ENCODE data around the gene KRT28. TPM values are rescaled to one million over a fixed set of nuclear protein-coding genes. Genes with fewer than 3 reads are reported as not detected.

KRT28 gene
- total RNA-seq, 4 donors from 2014 or later = not detected

- Histone ChIP-seq H3K27ac (peak overlapping the region in 1 of 4 donors; percentile 35), H3K36me3 (no peaks in the 10 kb centered on the region), H3K9me3 (no peaks in the 10 kb centered on the region), H3K4me1 (peaks cover 0 to 10% (median 0%) of the 10 kb centered on the region in 3 donors), H3K4me3 (no peak overlapping the region), H3K27me3 (peaks cover 0 to 31% (median 0%) of the 10 kb centered on the region in 4 donors)
- 18 to 28% methylated on average over 6 of the region's 6 CpGs for WGBS, 2 donors
- TF ChIP-seq, protein P1, sequence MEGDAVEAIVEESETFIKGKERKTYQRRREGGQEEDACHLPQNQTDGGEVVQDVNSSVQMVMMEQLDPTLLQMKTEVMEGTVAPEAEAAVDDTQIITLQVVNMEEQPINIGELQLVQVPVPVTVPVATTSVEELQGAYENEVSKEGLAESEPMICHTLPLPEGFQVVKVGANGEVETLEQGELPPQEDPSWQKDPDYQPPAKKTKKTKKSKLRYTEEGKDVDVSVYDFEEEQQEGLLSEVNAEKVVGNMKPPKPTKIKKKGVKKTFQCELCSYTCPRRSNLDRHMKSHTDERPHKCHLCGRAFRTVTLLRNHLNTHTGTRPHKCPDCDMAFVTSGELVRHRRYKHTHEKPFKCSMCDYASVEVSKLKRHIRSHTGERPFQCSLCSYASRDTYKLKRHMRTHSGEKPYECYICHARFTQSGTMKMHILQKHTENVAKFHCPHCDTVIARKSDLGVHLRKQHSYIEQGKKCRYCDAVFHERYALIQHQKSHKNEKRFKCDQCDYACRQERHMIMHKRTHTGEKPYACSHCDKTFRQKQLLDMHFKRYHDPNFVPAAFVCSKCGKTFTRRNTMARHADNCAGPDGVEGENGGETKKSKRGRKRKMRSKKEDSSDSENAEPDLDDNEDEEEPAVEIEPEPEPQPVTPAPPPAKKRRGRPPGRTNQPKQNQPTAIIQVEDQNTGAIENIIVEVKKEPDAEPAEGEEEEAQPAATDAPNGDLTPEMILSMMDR (IDR thresholded peaks at IDR 0.05) = peak; percentile 48 to 78 (median 68)
- TF ChIP-seq POLR2A (IDR thresholded peaks at IDR 0.05) = no peak
- no peak for DNase-seq
- intact Hi-C loops (cut with DNase I) = no loop called here
Observed at GRCh38 chr17:40791787-40792436, 7.8 kb downstream of the KRT28 start.

DNA sequence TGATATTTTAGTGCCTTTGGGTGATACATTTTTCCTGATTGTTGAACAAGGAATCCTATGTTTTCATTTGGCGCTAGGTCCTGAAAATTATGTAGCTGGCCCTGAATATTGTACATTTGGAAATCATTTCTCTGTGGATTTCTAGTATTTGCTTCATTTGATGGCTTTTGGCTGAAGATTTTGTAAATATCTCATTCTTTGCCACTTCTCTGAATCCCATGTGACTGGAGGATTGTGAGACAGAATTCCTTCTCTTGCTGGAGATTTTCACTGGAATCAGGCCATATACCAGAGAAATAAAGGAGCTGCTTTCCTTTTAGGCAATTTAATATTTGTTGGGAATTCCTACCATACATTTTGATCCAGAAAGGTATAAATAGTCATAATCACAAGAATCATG lies 8.6 kb downstream of the KRT28 start:
- no peak for TF ChIP-seq POLR2A (IDR thresholded peaks at IDR 0.05)
- TF ChIP-seq, protein P1 (IDR thresholded peaks at IDR 0.05) = no peak
- H3K27me3 ChIP-seq = peaks cover 0 to 23% (median 0%) of the 10 kb centered on the region in 4 donors
- no peak overlapping the region for H3K4me3 ChIP-seq
- intact Hi-C loops (cut with DNase I) = no loop called here
- WGBS, 2 donors = 75 to 82% methylated on average over 1 of the region's 1 CpG
- peak overlapping the region in 1 of 4 donors; percentile 35 for H3K27ac ChIP-seq
- no peak for DNase-seq
- no peaks in the 10 kb centered on the region for H3K9me3 ChIP-seq
- H3K36me3 ChIP-seq = no peaks in the 10 kb centered on the region
- H3K4me1 ChIP-seq = peaks cover 0 to 10% (median 0%) of the 10 kb centered on the region in 3 donors

- peaks cover 0 to 54% (median 0%) of the 10 kb centered on the region in 4 donors for H3K27me3 ChIP-seq
- no peaks in the 10 kb centered on the region for H3K36me3 ChIP-seq
- H3K4me3 ChIP-seq = no peak within 1 kb of the TSS
- intact Hi-C loops (cut with DNase I) = loop anchor here (10.0 kb wide), 1 partner anchor 158 kb away; no protein-coding TSS in a partner anchor
- no peak for DNase-seq
- no peak within 1 kb of the TSS for H3K27ac ChIP-seq
- TF ChIP-seq POLR2A (IDR thresholded peaks at IDR 0.05) = no peak
- TF ChIP-seq, protein P1 (IDR thresholded peaks at IDR 0.05) = no peak
- H3K4me1 ChIP-seq = peaks cover 0 to 7% (median 0%) of the 10 kb centered on the region in 3 donors
- no peaks in the 10 kb centered on the region for H3K9me3 ChIP-seq
- WGBS, 2 donors = 90 to 100% methylated on average over 2 to 4 of the region's 4 CpGs
Observed at GRCh38 chr17:40782450-40782849, 17.3 kb downstream of the KRT28 start, which contains the start of gene KRT27. Gene KRT27, minus strand, starts transcription at chr17:40782550. Its CDS starts 57 bp downstream, at chr17:40782493.

GRCh38 chr17:40779181-40779909 lies 20.4 kb downstream of the KRT28 start:
- no peaks in the 10 kb centered on the region for H3K9me3 ChIP-seq
- TF ChIP-seq, protein P1 (IDR thresholded peaks at IDR 0.05) = no peak
- no peak for TF ChIP-seq POLR2A (IDR thresholded peaks at IDR 0.05)
- 21 to 46% methylated on average over 24 to 27 of the region's 37 CpGs for WGBS, 2 donors
- no peaks in the 10 kb centered on the region for H3K36me3 ChIP-seq
- peak overlapping the region; percentile 6 to 52 (median 22) for H3K4me3 ChIP-seq
- intact Hi-C loops (cut with DNase I) = no loop called here
- H3K27ac ChIP-seq = no peak overlapping the region
- DNase-seq = no peak
- H3K27me3 ChIP-seq = peaks cover 0 to 75% (median 0%) of the 10 kb centered on the region in 4 donors
- peaks cover 0 to 7% (median 0%) of the 10 kb centered on the region in 3 donors for H3K4me1 ChIP-seq

DNA sequence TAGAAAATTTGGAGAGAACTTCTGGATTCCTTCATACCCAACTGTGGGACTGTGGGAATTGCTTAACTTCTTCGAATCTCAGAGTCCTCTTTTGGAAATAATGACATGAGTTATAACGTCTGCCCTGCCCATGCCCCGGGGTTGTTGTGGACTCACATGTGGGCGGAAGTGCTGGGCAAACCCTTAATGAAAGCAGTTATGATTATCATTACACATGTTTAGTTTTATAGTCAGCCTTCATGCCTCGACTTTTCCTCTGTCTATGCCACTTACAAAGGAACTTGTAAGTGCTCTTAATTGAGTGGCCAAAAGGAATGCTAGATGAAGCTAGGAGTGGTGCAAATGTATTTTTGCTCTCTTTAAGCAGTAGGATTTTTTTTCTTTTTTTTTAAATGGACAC lies 21.3 kb downstream of the KRT28 start:
- Histone ChIP-seq H3K4me1 (peaks cover 0 to 7% (median 0%) of the 10 kb centered on the region in 3 donors), H3K9me3 (no peaks in the 10 kb centered on the region), H3K4me3 (no peak overlapping the region), H3K27me3 (peaks cover 0 to 75% (median 0%) of the 10 kb centered on the region in 4 donors), H3K27ac (no peak overlapping the region), H3K36me3 (no peaks in the 10 kb centered on the region)
- TF ChIP-seq, protein P1 (IDR thresholded peaks at IDR 0.05) = no peak
- DNase-seq = no peak
- intact Hi-C loops (cut with DNase I) = no loop called here
- 19 to 43% methylated on average over 5 of the region's 5 CpGs for WGBS, 2 donors
